ENCODE measurements around the gene PHLDB3.
"Not testable (repeated sequence)": the region's sequence is repeated elsewhere in the genome, so short reads cannot be mapped to it uniquely, and the experiment has no call there.

Gene PHLDB3

DNA sequence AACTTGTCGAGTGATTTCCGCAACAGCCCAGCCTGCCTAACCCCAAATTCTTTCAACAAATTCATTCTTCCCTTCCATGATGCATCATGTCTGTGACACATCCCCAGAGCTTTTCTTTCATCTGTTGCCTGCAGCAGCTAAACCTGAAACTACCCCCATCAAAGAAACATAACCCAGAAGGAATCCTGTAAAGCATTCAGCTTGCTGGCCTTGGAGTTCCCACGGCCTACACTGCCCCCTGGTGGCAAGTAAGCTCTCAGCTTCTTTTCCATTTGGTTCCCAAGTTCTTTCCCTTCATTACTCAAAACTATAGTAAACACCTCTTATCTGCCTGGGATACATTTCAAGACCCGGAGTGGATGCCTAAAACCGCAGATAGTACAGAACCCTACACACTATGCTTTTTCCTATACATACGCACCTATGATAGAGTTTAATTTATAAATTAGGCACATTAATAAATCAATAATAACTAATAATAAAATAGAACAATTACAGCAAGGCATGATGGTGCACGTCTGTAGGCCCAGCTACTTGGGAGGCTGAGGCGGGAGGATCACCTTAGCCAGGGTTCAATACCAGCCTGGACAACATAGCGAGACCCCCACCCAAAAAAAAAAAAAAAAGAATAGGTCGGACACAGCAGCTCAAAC is 15.0 kb upstream of the PHLDB3 start:
- Histone ChIP-seq H3K4me3 (ENCODE audit: low read depth in 1 of 2, low read length in 1 of 2) (no peak overlapping the region), H3K9me3 (no peaks in the 10 kb centered on the region), H3K27ac (no peak overlapping the region), H3K27me3 (no peaks in the 10 kb centered on the region), H3K4me1 (ENCODE audit: control insufficient read depth in 1 of 2, insufficient read depth in 1 of 2, low read depth in 1 of 2, low read length in 1 of 2) (peaks cover 19 to 28% of the 10 kb centered on the region in 2 experiments), H3K36me3 (peaks cover 15% of the 10 kb centered on the region)
- TF ChIP-seq, protein P1, sequence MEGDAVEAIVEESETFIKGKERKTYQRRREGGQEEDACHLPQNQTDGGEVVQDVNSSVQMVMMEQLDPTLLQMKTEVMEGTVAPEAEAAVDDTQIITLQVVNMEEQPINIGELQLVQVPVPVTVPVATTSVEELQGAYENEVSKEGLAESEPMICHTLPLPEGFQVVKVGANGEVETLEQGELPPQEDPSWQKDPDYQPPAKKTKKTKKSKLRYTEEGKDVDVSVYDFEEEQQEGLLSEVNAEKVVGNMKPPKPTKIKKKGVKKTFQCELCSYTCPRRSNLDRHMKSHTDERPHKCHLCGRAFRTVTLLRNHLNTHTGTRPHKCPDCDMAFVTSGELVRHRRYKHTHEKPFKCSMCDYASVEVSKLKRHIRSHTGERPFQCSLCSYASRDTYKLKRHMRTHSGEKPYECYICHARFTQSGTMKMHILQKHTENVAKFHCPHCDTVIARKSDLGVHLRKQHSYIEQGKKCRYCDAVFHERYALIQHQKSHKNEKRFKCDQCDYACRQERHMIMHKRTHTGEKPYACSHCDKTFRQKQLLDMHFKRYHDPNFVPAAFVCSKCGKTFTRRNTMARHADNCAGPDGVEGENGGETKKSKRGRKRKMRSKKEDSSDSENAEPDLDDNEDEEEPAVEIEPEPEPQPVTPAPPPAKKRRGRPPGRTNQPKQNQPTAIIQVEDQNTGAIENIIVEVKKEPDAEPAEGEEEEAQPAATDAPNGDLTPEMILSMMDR (IDR thresholded peaks at IDR 0.05), result peak; percentile 75

DNA sequence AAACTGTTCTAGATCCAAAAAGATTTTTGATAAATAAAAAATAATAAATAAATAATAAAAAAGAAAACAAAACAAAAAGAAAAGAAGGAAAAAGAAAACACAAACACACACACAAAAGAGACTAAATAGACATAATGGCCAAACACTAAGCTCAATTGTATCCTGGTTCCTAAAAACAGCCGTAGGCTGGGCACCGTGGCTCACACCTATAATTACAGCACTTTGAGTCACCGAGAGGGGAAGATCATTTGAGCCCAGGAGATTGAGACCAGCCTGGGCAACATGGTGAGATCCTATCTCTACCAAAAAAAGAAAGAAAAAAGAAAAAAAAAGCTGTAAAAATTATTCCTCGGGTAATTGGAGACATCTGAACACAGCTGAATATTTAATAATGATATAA is 13.5 kb upstream of the PHLDB3 start:
- TF ChIP-seq, protein P1 (IDR thresholded peaks at IDR 0.05), result no peak
- Histone ChIP-seq H3K4me3 (ENCODE audit: low read depth in 1 of 2, low read length in 1 of 2) (no peak overlapping the region), H3K36me3 (peaks cover 19% of the 10 kb centered on the region), H3K4me1 (ENCODE audit: control insufficient read depth in 1 of 2, insufficient read depth in 1 of 2, low read depth in 1 of 2, low read length in 1 of 2) (peaks cover 17 to 25% of the 10 kb centered on the region in 2 experiments), H3K9me3 (no peaks in the 10 kb centered on the region), H3K27ac (no peak overlapping the region), H3K27me3 (no peaks in the 10 kb centered on the region)

DNA sequence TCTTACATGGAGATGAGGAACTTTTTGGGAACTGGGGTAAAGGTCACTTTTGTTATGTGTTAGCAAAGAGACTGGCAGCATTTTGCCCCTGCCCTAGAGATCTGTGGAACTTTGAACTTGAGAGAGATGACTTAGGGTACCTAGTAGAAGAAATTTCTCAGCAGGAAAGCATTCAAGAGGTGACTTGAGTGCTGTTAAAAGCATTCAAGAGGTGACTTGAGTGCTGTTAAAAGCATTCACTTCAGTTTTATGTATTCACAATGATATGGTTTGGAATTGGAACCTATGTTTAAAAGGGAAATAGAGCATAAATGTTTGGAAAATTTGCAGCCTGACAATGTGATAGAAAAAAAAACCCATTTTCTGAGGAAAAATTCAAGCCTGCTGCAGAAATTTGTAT is 7.9 kb upstream of the PHLDB3 start:
- H3K36me3 ChIP-seq, result peaks cover 63% of the 10 kb centered on the region

DNA sequence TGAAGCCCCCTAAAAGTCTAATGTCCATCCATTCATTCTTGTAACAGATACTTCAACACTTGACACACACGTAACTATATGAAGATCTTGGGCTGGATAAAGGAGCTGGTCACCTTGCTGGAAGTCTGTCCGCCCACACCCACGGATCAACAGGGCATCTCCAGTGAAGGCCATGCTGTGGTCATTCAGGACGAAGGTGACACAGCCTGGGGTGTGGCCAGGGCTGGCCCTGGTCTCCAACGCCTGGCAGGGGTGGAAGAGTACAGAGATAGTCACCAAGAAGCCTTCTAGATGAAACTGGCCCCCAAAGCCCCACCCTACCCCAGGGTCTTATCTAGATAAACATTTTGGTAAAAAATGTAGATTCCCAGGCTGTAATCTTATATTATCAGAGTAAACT is 6.8 kb upstream of the PHLDB3 start:
- Histone ChIP-seq H3K4me3 (ENCODE audit: low read depth in 1 of 2, low read length in 1 of 2) (no peak overlapping the region), H3K4me1 (ENCODE audit: control insufficient read depth in 1 of 2, insufficient read depth in 1 of 2, low read depth in 1 of 2, low read length in 1 of 2) (no peaks in the 10 kb centered on the region), H3K9me3 (no peaks in the 10 kb centered on the region), H3K27me3 (no peaks in the 10 kb centered on the region), H3K36me3 (peaks cover 62% of the 10 kb centered on the region), H3K27ac (no peak overlapping the region)
- TF ChIP-seq, protein P1 (IDR thresholded peaks at IDR 0.05), result no peak

More for the DNA sequence above, 7.9 kb upstream of the PHLDB3 start:
- H3K4me3 ChIP-seq (ENCODE audit: low read depth in 1 of 2, low read length in 1 of 2); H3K27ac ChIP-seq; H3K9me3 ChIP-seq; H3K4me1 ChIP-seq (ENCODE audit: control insufficient read depth in 1 of 2, insufficient read depth in 1 of 2, low read depth in 1 of 2, low read length in 1 of 2); H3K27me3 ChIP-seq: not testable (repeated sequence)

DNA sequence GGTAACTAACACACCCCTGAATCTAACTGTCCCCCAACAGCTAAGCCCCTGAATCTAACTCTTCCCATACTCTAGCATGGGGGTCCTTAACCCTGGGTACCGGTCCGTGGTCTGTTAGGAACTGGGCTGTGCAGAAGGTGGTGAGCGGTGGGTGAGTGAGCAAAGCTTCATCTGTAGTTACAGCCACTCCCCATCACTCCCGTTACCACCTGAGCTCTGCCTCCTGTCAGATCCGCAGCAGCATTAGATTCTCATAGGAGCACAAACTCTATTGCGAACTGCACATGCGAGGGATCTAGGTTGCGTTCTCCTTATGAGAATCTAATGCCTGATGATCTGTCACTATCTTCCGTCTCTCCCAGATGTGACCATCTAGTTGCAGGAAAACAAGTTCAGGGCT is 6.2 kb upstream of the PHLDB3 start:
- Histone ChIP-seq H3K27ac (no peak overlapping the region), H3K27me3 (no peaks in the 10 kb centered on the region), H3K4me3 (ENCODE audit: low read depth in 1 of 2, low read length in 1 of 2) (no peak overlapping the region), H3K36me3 (peaks cover 64% of the 10 kb centered on the region), H3K4me1 (ENCODE audit: control insufficient read depth in 1 of 2, insufficient read depth in 1 of 2, low read depth in 1 of 2, low read length in 1 of 2) (no peaks in the 10 kb centered on the region), H3K9me3 (no peaks in the 10 kb centered on the region)
- TF ChIP-seq, protein P1 (IDR thresholded peaks at IDR 0.05), result no peak

DNA sequence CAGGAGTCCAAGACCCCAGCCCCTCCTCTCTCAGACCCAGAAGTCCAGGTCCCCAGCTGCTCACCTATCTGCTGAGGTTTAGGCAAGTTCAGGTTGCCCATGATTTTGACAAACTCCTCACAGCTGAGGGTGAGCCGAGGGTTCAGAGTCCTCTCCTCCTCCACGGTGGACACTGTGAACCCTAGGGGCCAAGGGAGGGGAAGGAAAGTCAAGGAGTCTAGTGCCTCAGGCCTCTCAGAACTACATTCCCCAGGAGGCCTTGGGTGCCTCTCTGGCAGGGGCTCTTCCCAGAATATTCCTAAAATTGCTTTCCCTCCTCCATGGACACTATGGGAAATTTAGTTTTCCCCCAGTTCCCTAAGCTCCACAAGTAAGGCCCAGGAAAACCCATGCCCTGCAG is 3.3 kb upstream of the PHLDB3 start:
- Histone ChIP-seq H3K27ac (no peak overlapping the region), H3K4me3 (ENCODE audit: low read depth in 1 of 2, low read length in 1 of 2) (no peak overlapping the region), H3K36me3 (peaks cover 53% of the 10 kb centered on the region), H3K27me3 (peaks cover 18% of the 10 kb centered on the region), H3K4me1 (ENCODE audit: control insufficient read depth in 1 of 2, insufficient read depth in 1 of 2, low read depth in 1 of 2, low read length in 1 of 2) (peaks cover 10 to 15% of the 10 kb centered on the region in 2 experiments), H3K9me3 (no peaks in the 10 kb centered on the region)
- TF ChIP-seq, protein P1 (IDR thresholded peaks at IDR 0.05), result no peak
